Right lobe of liver (tissue), 6 donors: ENCODE measurements around the gene TCF12. TPM values are rescaled to one million over a fixed set of nuclear protein-coding genes. Genes with fewer than 3 reads are reported as not detected.
A peak's percentile ranks its signal among the peaks of the same experiment; 100 is the strongest.

Experiments
- ATAC-seq, 4 donors: fragments of 200-7000 bp; cut with Tn5 transposase; one replicate each; pipeline ENCODE4 v1.9.1; 2020; ENCODE audit warnings: mild to moderate bottlenecking in 4 of 4, moderate library complexity in 4 of 4
- DNase-seq, 3 donors: peaks; one replicate each; pipeline ENCODE4 v3.0.0-alpha.2; 2020
- H3K27ac ChIP-seq, 3 donors: fragments of 200-600 bp; one replicate each; pipeline ENCODE4 v1.8.0; 2022
- H3K27me3 ChIP-seq, 2 donors: fragments of 200-600 bp; one replicate each; pipeline ENCODE4 v1.8.0; 2022
- H3K36me3 ChIP-seq, 4 donors: fragments of 200-600 bp; sonication (generic) in 1 of 4; one replicate each; pipeline versions ENCODE4 v1.5.1 to v1.8.0; 2017 to 2022; ENCODE audit warnings: control low read depth in 1 of 4
- H3K4me1 ChIP-seq, 4 donors: fragments of 200-600 bp; sonication (generic) in 1 of 4; one replicate each; pipeline versions ENCODE4 v1.5.1 to v1.8.0; 2017 to 2022; ENCODE audit warnings: control low read depth in 1 of 4
- H3K4me3 ChIP-seq, 3 donors: fragments of 200-600 bp; one replicate each; pipeline ENCODE4 v1.8.0; 2022
- H3K9me3 ChIP-seq, 4 donors: fragments of 200-600 bp; sonication (generic) in 1 of 4; one replicate each; pipeline versions ENCODE4 v1.5.1 to v1.8.0; 2017 to 2022; ENCODE audit warnings: control low read depth in 1 of 4
- POLR2A ChIP-seq: fragments of 450-650 bp; IDR thresholded peaks from one replicate; pipeline ENCODE4 v1.6.1; 2017; ENCODE audit warnings: antibody characterized with exemption, mild to moderate bottlenecking
- WGBS: methylation state at CpG from one replicate; pipeline ENCODE4 v1.1.6; 2018; ENCODE audit warnings: low coverage, low lambda C conversion rate; ENCODE audit not compliant: insufficient coverage; ENCODE audit errors: missing lambda C conversion rate; 5-methylcytosine and 5-hydroxymethylcytosine counted together
- intact Hi-C, 2 donors: fragments of 100-400 bp; cut with DNase I; formaldehyde crosslinking; loops; one replicate each; pipeline versions ENCODE4 v1.11.2 to v1.14.1; 2022
- total RNA-seq, 6 experiments: library from RNA; depleted of rRNA in 2 of 6; stranded (reverse); fragments of >200 nt in 2 of 6; fragmentation: NEBNext Ultra II Directional in 3 of 6; extraction: Animal tissue kit (Norgen Biotek cat#: 25700) in 3 of 6; gene quantifications; one replicate each; pipeline versions ENCODE4 v1.1.0 to v1.2.4, GENCODE V29; 2016 to 2023
- TF ChIP-seq, protein P1 (sequence below), 4 donors: fragments of 200-600 bp in 3 of 4; fragments of 450-650 bp in 1 of 4; IDR thresholded peaks; one replicate each; pipeline versions ENCODE4 v1.5.1 to v1.8.0; 2016 to 2022; ENCODE audit warnings: antibody characterized with exemption in 4 of 4, mild to moderate bottlenecking in 2 of 4
- donor health status: DM: no; HTN: yes; CAD: no.
- donor health status: DM: no; HTN: no; CAD: no.
- donor health status: DM: no; HTN: no; CAD: no.
- donor health status: DM: no; HTN: yes; CAD: no.
- donor health status: DM: no; HTN: yes; CAD: no.

The TCF12 gene
- total RNA-seq, 6 experiments from 2014 or later, result 28.9 to 41.9 (median 35.3) TPM

DNA sequence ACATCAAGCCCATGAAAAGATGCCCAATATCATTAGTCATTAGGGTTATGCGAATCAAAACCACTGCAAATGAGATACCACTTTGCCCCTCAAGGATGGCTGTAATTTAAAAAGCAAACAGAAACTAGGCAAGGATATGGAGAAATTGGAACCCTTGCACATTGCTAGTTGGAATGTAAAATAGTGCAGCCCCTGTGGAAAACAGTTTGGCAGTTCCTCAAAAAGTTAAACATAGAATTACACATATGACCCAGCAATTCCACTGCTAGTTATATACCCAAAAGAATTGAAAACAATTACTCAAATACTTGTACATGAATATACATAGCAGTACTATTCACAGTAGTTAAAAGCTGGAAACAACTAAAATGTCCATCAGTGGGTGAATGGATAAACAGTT is 271.0 kb downstream of the TCF12 start:
- Histone ChIP-seq H3K27me3 (no peaks in the 10 kb centered on the region), H3K9me3 (no peaks in the 10 kb centered on the region), H3K4me3 (no peak overlapping the region), H3K27ac (no peak overlapping the region), H3K36me3 (peaks cover 0 to 9% (median 2%) of the 10 kb centered on the region in 4 donors), H3K4me1 (peaks cover 0 to 15% (median 2%) of the 10 kb centered on the region in 4 donors)
- intact Hi-C loops, result no loop called here
- no peak for DNase-seq
- no peak for ATAC-seq
- TF ChIP-seq, protein P1, sequence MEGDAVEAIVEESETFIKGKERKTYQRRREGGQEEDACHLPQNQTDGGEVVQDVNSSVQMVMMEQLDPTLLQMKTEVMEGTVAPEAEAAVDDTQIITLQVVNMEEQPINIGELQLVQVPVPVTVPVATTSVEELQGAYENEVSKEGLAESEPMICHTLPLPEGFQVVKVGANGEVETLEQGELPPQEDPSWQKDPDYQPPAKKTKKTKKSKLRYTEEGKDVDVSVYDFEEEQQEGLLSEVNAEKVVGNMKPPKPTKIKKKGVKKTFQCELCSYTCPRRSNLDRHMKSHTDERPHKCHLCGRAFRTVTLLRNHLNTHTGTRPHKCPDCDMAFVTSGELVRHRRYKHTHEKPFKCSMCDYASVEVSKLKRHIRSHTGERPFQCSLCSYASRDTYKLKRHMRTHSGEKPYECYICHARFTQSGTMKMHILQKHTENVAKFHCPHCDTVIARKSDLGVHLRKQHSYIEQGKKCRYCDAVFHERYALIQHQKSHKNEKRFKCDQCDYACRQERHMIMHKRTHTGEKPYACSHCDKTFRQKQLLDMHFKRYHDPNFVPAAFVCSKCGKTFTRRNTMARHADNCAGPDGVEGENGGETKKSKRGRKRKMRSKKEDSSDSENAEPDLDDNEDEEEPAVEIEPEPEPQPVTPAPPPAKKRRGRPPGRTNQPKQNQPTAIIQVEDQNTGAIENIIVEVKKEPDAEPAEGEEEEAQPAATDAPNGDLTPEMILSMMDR (IDR thresholded peaks at IDR 0.05), result no peak
- TF ChIP-seq POLR2A, result no peak
- WGBS, result 100% methylated on average over 1 of the region's 1 CpG

DNA sequence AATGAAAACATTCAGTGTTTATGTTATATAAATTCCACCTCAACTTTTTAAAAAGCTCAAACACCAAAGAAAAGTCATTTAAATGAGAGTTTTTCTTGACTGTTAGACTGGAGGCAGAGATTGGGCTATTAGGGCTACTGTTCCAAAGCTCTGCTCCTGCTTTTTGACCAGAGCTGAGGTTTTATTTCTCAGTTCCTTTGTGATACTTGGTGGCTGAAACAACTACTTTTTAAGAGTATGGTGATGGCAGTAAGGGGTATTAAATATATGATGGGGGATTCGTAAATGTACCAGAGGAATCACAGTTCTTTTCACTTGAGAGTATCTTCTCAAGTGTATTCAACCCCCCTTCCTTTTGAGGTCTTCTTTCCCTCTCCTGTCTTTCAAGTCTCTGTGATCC is 271.8 kb downstream of the TCF12 start:
- peaks cover 0 to 9% (median 2%) of the 10 kb centered on the region in 4 donors for H3K36me3 ChIP-seq
- DNase-seq (no peak), ATAC-seq (no peak)
- no peaks in the 10 kb centered on the region for H3K27me3 ChIP-seq
- intact Hi-C loops, result no loop called here
- no peak overlapping the region for H3K27ac ChIP-seq
- H3K4me1 ChIP-seq, result peaks cover 0 to 8% (median 0%) of the 10 kb centered on the region in 4 donors
- TF ChIP-seq, protein P1 (IDR thresholded peaks at IDR 0.05), result no peak
- TF ChIP-seq POLR2A, result no peak
- no peaks in the 10 kb centered on the region for H3K9me3 ChIP-seq
- 100% methylated on average over 1 of the region's 1 CpG for WGBS
- no peak overlapping the region for H3K4me3 ChIP-seq

DNA sequence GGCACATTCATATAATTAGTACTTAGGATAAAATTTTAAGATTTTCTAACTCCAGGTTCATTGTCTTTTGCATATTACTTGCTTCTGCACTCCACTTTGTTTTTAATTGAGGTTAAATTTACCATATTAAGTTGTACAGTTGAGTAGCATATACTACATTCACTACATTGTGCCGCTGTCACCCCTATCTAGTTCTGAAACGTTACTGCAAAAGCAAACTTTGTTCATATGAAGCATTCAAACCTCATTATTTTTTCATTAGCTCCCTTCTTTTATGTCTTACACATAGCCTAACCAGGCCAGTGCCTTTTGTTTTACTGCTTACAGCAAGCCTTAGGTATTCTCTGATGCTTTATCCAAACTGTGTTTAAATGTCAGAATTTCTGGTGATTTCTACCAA is 274.7 kb downstream of the TCF12 start:
- TF ChIP-seq POLR2A, result no peak
- TF ChIP-seq, protein P1 (IDR thresholded peaks at IDR 0.05), result no peak

DNA sequence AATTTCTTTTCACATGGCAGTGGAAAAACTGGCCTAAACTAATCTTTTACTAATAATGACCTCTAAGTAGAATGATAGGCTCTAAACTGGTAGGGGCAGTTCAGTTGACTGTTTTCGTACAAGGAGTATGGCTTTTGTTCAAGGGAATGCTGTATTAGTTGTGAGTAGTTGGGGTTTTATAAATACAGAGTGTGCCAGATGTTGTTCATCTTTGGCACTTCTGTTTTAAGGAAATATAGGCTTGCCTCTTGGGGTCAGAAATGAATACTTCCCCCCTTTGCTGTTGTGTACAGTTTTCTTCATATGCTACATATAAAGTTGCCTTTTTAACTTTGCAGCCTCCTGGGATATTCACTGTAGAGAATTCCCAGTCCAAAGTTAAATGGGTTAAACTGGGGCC is 276.9 kb downstream of the TCF12 start:
- peaks cover 0 to 9% (median 2%) of the 10 kb centered on the region in 4 donors for H3K36me3 ChIP-seq
- intact Hi-C loops, result no loop called here
- H3K9me3 ChIP-seq, result no peaks in the 10 kb centered on the region
- TF ChIP-seq, protein P1 (IDR thresholded peaks at IDR 0.05), result no peak
- no peak for TF ChIP-seq POLR2A
- no peaks in the 10 kb centered on the region for H3K27me3 ChIP-seq
- no peak overlapping the region for H3K27ac ChIP-seq
- DNase-seq, result no peak
- H3K4me1 ChIP-seq, result no peaks in the 10 kb centered on the region
- no peak overlapping the region for H3K4me3 ChIP-seq
- ATAC-seq, result no peak
- 91% methylated on average over 1 of the region's 1 CpG for WGBS

More for the DNA sequence above, 274.7 kb downstream of the TCF12 start:
- ATAC-seq (no peak), DNase-seq (no peak)
- Histone ChIP-seq H3K4me1 (no peaks in the 10 kb centered on the region), H3K36me3 (peaks cover 0 to 9% (median 2%) of the 10 kb centered on the region in 4 donors), H3K27ac (no peak overlapping the region), H3K9me3 (no peaks in the 10 kb centered on the region), H3K4me3 (no peak overlapping the region), H3K27me3 (no peaks in the 10 kb centered on the region)
- WGBS, result 77% methylated on average over 2 of the region's 2 CpGs
- intact Hi-C loops, result no loop called here

DNA sequence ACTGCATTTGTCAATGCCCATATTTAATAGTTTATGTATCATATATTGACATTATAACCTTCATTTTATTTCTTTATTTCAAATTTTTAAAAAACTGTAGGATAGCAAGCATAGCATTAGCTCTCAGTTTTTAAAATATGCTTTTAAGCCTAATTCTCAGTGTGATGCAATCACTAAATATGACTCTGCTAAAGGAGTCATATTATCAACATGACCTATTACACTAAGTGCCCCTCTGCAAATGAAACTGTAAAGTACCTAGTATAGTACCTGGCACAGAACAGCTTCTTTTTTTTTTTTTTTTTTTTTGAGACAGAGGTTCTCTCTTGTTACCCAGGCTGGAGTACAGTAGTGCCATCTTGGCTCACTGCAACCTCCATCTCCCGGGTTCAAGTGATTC is 278.4 kb downstream of the TCF12 start:
- ATAC-seq, result peak in 1 of 4 donors; percentile 78
- no peak for TF ChIP-seq POLR2A
- TF ChIP-seq, protein P1 (IDR thresholded peaks at IDR 0.05), result no peak
- Histone ChIP-seq H3K27me3 (no peaks in the 10 kb centered on the region), H3K27ac (no peak overlapping the region), H3K9me3 (no peaks in the 10 kb centered on the region), H3K4me3 (no peak overlapping the region), H3K36me3 (peaks cover 0 to 9% (median 2%) of the 10 kb centered on the region in 4 donors), H3K4me1 (peaks cover 0 to 8% (median 4%) of the 10 kb centered on the region in 4 donors)
- 100% methylated on average over 1 of the region's 1 CpG for WGBS
- DNase-seq, result no peak
- intact Hi-C loops, result no loop called here
